Fibroblast of mammary gland (primary cell): ENCODE data around the gene DROSHA.

Experiments
- DNase-seq: peaks from one replicate; pipeline ENCODE4 v3.0.0-alpha.2; 2010; ENCODE audit warnings: low read depth
- H3K4me3 ChIP-seq: 2 replicates; pipeline ENCODE4 v1.5.1; 2011; ENCODE audit warnings: low read depth, mild to moderate bottlenecking, low read length, moderate library complexity; ENCODE audit not compliant: control insufficient read depth
- CTCF ChIP-seq: conservative IDR thresholded peaks from 2 replicates; pipeline ENCODE4 v1.5.1; 2011; ENCODE audit warnings: low read depth, low read length, inconsistent platforms; ENCODE audit not compliant: control insufficient read depth, insufficient read depth

Gene DROSHA

GRCh38 chr5:31500256-31500655 is 31.6 kb downstream of the DROSHA start:
- no peak for DNase-seq
- no peak overlapping the region for H3K4me3 ChIP-seq
- TF ChIP-seq CTCF, result no peak

GRCh38 chr5:31496891-31497290 is 35.0 kb downstream of the DROSHA start:
- no peak overlapping the region for H3K4me3 ChIP-seq
- TF ChIP-seq CTCF, result no peak
- DNase-seq, result no peak

GRCh38 chr5:31496301-31496700 is 35.6 kb downstream of the DROSHA start:
- TF ChIP-seq CTCF, result no peak
- no peak overlapping the region for H3K4me3 ChIP-seq
- DNase-seq, result no peak

GRCh38 chr5:31495336-31495735 is 36.6 kb downstream of the DROSHA start:
- TF ChIP-seq CTCF, result no peak
- H3K4me3 ChIP-seq, result no peak overlapping the region

GRCh38 chr5:31492869-31493268 is 39.0 kb downstream of the DROSHA start:
- no peak for TF ChIP-seq CTCF
- no peak overlapping the region for H3K4me3 ChIP-seq
- DNase-seq, result peak; percentile 12

More at GRCh38 chr5:31495336-31495735, 36.6 kb downstream of the DROSHA start:
- DNase-seq, result no peak

GRCh38 chr5:31487506-31487905 is 44.4 kb downstream of the DROSHA start:
- no peak for TF ChIP-seq CTCF
- no peak for DNase-seq

GRCh38 chr5:31486441-31486840 is 45.5 kb downstream of the DROSHA start:
- no peak overlapping the region for H3K4me3 ChIP-seq
- no peak for DNase-seq
- no peak for TF ChIP-seq CTCF

More at GRCh38 chr5:31487506-31487905, 44.4 kb downstream of the DROSHA start:
- H3K4me3 ChIP-seq, result no peak overlapping the region
